HG02938 (cell line): Measurements from ENCODE around the gene DNTT.

Experiments
- ATAC-seq: cut with Tn5 transposase; IDR thresholded peaks from one replicate; pipeline ENCODE4 v1.9.1; 2021; ENCODE audit warnings: mild to moderate bottlenecking, moderate library complexity; ENCODE audit not compliant: unreplicated experiment

Gene DNTT

DNA sequence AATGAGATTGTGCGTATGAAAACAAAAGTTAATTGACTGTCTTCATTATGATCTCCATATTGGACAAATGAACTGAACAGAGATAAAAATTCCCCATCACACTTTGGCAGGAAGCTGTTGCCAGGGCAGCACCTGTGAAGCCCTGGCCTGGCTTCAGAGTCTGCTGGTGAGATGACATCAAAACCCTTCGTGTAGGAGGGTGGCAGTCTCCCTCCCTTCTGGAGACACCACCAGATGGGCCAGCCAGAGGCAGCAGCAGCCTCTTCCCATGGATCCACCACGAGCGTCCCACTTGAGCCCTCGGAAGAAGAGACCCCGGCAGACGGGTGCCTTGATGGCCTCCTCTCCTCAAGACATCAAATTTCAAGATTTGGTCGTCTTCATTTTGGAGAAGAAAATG lies at the start of gene DNTT:
Gene DNTT (plus strand): TSS at position 205 of the 400 bp plus-strand sequence. CDS start 64 bp downstream, at position 269.
- no peak for ATAC-seq

DNA sequence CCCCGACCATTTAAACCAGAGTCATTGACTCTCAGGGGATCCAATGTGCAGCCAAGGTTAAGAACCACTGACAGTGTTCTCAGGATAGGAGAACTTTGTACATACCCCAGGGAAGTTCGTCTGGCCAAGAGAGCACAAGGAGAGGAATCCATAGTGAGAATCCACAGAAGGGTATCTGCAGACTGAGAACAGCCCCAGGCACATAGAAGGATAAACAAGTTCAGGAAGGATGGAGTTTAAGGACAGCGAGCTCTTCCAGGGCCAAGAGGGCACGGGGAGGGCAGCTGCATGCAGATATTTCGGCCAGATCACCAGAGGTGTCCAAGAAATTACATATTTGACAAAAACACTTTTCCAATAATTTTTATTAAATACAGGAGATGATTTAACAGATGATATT lies 49.3 kb upstream of the DNTT start:
- ATAC-seq = no peak

DNA sequence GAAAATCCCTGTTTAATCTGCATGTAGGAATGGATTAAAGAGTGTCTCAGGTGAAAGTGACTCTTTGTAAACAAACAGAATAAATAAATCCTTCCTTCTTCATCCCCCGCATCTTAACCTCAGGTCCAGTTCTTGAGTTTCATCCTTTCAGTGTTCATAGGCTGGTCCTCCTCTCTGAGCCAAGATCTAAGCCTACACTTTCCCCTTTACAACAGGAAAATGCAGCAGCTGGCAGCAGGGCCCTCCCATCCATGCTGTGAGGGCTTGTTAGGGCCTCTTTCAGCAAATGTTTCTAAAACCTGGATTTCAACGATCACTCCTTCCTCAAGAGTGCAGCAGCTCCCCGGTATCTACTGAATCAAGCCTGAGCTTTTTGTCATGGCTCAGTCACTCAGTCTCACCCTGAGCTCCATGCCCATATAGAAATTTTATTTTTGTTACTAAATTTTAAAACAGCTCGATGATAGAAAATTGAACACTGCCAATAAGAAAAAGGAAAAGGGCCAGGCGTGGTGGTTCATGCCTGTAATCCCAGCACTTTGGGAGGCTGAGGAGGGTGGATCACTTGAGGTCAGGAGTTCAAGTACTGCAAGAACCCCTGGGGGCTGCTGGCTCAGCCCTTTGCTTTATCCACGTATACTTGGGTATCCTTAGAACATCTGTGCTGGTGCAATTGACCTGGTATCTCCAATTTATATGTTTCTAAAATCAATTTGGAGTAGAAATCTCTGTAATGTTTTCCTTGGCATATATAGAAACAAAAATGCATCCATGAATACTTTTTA lies 48.5 kb upstream of the DNTT start:
- ATAC-seq = no peak

DNA sequence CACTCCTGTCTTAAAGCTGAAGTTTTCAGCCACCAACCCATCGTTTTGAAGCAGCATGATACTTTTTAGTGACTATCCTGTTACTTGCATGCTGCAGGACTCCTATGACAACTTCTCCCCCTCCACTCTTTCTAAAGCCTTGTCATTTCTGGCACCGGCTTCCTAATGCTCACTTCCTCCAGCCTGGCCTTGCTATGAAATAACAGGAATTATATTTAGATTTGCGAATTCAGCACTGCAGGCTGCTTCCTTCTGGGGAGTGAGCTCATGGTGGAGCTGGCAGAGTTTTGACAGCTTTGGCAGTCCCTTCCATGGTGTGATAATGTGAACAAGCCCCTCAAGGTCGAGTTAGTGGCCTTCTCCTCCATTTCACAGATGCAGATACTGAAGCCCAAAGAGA lies 46.3 kb upstream of the DNTT start:
- ATAC-seq = no peak

DNA sequence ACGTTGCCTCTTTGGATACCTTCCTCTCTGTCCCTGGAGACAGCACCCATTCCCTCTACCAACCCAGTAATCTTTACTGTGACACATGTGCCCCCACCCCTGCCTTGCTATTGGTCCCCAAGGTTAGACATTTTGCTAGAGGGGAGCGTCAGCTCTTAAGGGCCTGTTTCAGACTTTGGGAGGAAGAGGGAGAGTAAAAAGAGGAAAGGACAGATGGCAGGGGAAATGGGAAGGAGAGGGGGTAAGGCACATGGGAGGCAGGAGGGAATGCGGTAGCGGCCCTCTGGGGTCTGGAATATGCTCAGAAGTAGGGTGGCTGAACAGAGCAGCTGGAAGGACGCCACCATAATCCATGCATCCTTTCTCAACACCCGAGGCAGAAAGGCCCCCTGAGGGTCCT lies 45.1 kb upstream of the DNTT start:
- ATAC-seq = no peak

DNA sequence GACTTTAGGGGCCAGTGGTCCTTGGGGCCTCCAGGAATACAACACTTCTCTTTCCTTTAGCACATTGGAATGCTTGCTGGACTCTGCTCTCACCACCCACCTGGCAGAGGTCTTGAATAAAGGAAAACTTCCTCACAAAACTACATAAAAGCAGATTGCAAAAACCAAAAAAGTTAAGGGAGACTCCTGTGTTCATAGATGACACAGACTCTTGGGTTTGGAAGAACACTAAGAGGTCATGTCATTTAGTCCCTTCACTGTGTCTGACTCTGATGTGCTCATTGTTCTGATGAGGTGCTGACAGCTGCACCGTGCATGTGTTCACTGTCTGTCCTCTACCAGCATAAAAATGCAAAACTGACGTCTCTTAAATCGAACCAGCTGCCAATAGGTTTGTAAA lies 44.2 kb upstream of the DNTT start:
- no peak for ATAC-seq

DNA sequence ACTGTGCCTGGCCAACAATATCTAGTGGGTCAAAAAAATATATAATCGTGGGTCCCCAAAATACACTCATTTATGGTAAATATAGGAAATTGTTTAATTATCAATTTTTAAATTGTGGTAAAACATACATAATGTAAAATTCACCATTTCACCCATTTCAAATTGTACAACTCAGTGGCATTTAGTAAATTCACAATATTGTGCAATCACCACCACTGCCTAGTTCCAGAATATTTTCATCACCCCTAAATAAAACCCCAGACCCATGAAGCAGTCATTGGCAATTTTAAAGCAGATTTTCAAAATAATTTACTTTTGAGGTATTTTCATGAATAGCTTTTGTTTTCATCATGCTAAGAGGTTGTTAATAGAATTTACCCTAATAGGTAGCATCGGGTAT lies 43.1 kb upstream of the DNTT start:
- no peak for ATAC-seq

DNA sequence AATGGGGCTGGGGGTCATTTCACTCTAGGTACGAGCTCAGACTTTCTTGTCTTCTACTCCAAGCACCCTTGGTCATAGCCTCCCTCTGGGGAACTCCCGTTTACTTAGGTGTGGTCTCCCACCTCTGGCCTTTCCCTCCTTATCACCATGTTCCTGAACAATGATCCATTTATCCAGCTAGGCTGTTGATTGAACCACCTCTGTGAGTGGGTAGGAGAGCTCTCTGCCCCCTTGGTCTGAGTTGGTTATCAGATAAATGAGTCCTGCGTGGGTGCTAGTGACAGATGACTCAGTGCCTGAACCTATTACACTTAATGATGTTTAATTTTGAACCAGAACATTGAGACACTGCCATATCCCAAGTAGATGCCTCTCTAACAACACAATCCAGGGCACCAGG lies 42.3 kb upstream of the DNTT start:
- no peak for ATAC-seq

DNA sequence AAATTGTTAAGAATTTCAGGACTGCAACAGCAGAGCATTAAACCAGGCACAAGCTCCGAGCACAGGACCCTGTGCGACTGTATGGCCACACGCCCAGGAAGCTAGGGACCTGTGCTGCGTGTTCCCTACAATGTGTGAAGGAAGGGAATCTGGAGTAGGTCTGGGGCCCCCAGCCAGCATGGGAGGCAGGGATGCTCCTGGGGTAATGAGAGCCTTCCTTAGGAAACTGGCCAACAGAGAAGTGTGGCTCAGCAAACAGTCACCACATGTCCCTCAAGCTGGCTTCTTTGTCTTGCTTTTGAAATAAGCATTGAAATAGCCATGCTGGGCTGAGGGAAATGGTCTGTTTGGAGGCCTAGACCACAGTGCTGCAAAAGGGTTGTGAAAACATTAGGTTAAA lies 41.1 kb upstream of the DNTT start:
- ATAC-seq = no peak

DNA sequence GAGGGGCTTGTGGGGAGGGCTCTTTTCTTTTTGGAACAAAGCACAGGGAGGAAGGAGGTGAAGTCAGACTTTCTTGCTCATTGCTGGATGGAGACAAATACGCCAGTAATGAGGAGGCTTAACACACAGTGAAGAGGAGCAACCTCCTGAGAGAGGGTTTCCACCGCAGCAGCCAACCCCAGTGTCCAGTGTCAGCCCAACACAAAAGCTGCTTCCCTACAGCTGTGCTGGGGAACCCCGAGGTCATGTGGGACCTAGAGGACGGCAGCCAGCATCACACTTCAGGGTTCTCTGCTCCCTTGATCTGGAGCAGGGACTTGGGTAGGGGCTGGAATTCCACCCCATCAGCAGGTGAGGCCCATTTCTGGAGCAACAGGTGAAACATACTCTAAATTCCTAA lies 40.6 kb upstream of the DNTT start:
- no peak for ATAC-seq

DNA sequence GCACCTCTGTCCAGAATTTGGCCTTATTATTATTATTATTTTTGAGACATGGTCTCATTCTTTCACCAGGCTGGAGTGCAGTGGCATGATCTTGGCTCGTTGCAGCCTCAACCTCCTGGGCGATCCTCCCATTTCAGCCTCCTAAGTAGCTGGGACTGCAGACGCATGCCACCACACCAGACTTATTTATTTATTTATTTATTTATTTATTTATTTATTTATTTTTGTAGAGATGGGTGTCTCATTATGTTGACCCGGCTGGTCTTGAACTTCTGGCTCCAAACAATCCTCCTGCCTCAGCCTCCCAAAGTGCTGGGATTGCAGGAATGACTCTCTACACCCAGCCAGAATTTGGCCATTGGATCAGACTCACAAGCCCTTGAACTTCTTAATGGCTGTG lies 39.3 kb upstream of the DNTT start:
- ATAC-seq = no peak

DNA sequence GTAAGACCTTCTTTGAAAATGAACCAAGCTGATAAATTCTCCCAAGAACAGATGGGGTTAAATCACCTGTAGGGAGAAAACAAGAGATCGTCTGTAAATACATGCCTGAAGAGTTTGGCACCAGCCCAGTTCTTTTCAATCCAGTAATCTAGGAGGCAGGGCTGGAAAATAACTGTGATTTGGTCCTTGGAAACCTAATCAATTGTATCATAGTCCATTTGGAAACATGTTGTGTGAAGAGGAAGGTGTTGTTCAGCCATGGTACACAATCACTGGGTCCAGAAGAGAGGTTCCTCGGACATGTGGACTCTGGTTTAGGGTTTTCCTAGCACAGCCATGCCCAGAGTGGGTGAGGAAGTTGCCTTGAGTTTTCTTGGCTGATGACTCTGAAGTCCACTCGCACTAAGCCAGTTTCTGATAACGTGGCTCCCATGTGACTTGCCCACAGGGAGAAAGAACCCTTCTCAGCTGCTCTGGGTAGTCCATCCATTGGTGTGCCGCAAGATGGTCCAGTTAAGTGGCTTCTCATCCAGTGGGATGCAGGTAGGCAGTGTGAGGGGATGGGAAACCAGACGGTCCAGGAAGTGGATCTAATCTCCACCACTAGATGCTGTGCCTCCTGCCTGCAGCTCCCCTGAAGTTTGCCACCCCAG lies 38.0 kb upstream of the DNTT start:
- no peak for ATAC-seq

DNA sequence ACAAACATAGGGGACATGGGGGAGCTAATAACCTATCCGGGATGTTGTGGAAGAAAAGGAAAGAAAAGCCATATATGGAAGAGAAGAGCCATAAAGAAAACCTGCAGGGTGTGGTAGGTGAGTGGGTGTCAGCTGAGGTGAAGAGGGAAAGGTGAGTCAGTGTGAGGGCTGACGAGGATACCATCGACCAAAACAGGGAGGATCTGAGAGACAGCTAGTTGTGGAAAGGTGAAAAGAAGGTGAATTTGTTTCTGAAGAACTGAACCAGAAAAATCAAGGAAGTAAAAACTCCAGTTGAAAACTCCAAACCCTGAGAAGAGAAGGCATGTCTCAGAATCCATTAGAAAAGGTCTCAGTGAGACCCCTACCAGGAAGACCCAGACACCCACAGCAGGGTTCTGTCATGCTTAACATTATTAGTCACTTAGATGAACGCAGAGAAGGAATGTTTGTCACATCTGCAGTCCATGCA lies 37.0 kb upstream of the DNTT start:
- no peak for ATAC-seq

DNA sequence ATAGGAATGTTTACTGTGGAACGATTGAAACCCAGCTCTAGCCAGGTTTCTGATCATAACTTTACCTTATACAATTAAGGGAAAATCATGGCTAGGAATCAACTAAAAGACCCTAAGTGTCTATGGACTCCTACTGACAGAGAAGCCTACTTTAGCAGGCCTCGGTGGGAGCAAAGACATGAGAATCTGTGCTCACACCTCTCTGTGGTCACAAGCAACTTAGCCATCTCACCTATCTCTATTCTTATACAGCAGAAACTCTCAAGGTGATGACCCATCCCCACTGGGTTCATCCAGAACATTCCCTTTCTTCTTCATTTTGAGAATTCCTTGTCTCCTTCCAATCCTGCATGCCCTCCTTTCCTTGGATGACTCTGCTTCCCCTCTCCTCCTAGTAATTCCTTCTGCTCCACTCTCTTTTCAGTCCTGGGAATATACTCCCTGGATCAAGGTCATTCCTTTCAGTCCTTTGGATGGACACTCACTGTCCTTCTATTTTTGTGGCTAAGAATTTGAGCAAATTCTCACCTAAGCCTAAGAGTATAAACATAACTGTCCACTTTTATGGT lies 35.8 kb upstream of the DNTT start:
- ATAC-seq = no peak

DNA sequence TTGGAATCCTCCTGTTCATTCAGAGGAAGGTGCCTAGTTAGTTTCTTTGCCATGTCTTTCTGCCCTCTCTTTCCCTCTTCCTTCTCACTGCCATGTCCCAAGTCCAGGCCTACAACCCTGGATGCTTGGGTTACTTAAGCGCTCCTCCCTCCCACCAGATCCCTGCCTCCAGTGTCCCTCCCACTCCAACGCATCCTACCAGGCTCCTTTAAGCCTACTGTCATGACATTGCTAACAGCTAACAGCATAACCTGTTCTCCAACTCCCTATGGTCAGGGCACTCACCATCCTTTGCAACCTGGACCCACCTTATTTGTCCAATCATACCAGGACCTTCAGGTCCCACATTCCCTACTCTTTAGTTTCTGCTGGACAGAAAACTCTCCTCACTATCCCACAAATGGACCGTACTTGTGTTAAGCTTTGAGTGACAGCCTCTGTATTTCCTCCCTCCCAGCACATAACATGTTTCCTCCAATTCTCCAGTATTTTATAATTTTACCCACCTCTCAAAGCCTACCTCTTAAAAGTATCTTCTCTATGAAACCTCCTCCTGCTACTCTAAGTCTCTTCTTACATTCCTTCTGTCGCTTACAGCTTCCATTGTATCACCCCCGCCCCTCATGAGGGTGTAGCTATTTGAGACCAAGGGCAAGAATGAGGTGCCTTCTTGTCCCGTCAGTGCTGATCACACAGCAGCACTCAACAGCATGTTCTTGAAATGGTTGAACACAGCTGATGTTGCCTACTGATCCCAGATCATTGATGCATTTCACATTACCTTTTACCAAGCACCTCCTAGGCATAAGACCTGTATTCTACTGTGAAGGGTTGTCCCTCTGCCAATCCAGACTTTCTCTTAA lies 34.6 kb upstream of the DNTT start:
- no peak for ATAC-seq

DNA sequence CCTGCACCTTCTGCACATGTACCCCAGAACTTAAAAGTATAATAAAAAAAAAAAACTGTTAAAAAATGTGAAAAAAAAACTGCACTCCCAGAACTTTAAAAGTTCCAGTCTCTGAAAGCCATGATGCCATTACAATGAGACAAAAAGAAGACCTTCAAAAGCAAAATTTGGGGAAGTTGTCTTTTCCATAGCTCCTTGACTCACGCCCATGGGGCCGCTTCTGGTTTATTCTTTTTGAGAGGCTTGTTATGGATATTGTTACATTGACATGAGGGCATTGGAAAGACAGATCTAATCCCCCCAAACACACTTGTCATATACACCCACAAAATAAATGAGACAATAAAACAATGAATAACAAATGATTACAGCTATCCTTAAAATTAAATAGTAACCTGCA lies 33.7 kb upstream of the DNTT start:
- ATAC-seq = no peak

DNA sequence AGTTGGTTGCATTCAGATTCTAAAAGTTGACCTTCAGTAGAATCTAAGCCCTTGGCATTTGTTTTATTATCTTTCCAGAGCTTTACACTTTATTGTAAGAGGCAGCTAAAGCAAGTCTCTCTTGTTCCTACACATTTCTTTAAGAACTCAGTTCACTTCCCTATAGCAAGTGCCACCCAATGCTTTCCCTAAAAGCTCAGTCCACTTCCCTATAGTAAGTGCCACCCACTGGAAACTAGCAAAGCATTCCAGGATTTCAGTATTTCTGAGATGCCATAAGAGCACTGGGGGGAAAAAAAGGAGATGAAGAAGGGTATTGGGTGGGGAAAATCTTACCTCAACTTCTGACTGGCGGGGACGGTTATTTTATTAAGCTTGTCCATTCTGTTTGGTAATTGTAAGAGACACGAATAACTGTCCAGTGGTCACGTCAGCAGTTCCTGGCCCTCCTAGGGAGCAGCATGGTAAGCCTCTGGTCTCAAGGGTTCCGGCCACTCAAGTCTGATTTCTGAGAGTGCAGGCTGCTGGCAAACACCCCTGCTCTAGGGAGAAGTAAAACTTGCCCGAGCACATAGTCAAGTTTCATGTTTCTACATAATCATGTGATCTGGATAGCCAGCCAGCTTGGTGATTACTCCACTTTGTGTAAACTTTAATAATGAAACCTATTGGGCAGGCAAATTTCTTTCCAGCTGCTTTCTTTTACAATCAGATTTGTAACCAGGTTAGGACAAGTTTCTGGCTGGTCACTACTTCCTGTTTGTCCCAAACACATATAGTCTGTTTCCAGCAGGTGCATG lies 33.0 kb upstream of the DNTT start, which contains the start of gene BLNK:
Gene BLNK (minus strand): TSS at position 554 of the 800 bp plus-strand sequence. CDS start 171 bp downstream, at position 383.
- peak; percentile 64 for ATAC-seq

DNA sequence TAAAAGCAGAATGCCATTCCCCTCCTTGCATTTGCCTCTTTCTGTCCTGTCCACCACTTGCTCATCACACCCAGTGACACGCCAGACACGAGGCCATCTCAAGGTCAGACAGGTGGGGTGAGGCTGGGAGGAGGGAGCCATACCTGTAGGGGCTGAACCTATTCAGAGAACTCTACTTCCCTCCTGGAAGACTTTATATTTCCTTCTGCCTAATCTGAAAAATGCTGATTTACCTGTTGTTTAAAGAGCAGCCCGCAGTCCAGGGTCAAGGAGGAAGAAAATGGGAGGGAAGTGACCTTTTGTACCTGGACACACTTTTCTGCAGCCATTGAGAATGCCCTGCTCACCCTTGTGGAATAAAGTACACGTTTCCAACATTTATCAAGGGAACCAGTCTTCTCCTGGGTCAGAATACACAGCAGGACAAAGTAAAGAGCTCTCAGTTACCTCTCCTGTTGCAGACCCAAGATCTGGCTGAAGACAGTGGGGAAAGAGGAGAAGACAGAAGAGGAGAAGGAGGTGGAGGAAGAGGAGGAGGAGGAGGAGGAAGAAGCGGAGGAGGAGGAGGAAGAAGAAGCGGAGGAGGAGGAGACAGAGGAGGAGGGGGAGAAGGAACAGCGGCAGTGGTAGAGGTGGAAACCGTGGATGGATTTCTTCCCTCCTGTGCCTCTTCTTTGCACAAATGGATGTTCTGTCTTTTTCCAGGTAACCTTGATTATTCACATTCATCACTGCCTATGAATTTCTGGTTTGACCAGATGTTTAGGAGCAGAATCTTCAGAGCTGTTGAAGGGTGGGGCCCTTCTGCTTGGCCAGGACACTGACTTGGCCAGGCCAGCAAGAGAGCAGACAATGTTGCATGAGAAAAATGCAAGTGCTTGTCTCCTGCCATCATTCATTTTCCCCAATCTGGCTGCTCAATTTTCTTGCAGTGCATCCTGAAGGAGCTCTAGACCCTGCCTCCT lies 31.6 kb upstream of the DNTT start:
- no peak for ATAC-seq
